Loucy (cell line): ENCODE data around the gene ATP7B.

ENCODE experiments used
- H2AFZ ChIP-seq: fragments of 200-600 bp; sonication (generic); 2 replicates; pipeline ENCODE4 v1.6.0; 2016; ENCODE audit warnings: antibody characterized with exemption, mild to moderate bottlenecking, low read length, moderate library complexity
- H3F3A ChIP-seq: fragments of 200-600 bp; 2 replicates; pipeline ENCODE4 v1.6.0; 2016; ENCODE audit warnings: antibody characterized with exemption, low read depth, mild to moderate bottlenecking
- H3K27me3 ChIP-seq: fragments of 200-600 bp; sonication (generic); 2 replicates; pipeline ENCODE4 v1.6.1; 2014; ENCODE audit warnings: low read length, mild to moderate bottlenecking; ENCODE audit not compliant: insufficient read depth, poor library complexity, severe bottlenecking
- H3K36me3 ChIP-seq: fragments of 200-600 bp; sonication (generic); 2 replicates; pipeline ENCODE4 v1.6.1; 2016; ENCODE audit warnings: low read length; ENCODE audit not compliant: insufficient read depth
- H3K4me1 ChIP-seq: fragments of 200-600 bp; sonication (generic); 2 replicates; pipeline ENCODE4 v1.5.1; 2014; ENCODE audit warnings: low read length, mild to moderate bottlenecking; ENCODE audit not compliant: insufficient read depth, poor library complexity, severe bottlenecking
- H3K4me2 ChIP-seq: fragments of 200-600 bp; sonication (generic); 2 replicates; pipeline ENCODE4 v1.6.0; 2014; ENCODE audit warnings: antibody characterized with exemption, low read length, low read depth, mild to moderate bottlenecking; ENCODE audit not compliant: poor library complexity, severe bottlenecking
- H3K4me3 ChIP-seq: fragments of 200-600 bp; sonication (generic); 2 replicates; pipeline ENCODE4 v1.5.1; 2014; ENCODE audit warnings: low read length, mild to moderate bottlenecking, mixed read lengths; ENCODE audit not compliant: poor library complexity, severe bottlenecking
- H3K79me2 ChIP-seq: fragments of 200-600 bp; sonication (generic); 2 replicates; pipeline ENCODE4 v1.6.1; 2014; ENCODE audit warnings: low read length; ENCODE audit not compliant: insufficient read depth
- H3K9ac ChIP-seq: fragments of 200-600 bp; sonication (generic); 2 replicates; pipeline ENCODE4 v1.6.0; 2014; ENCODE audit warnings: mild to moderate bottlenecking, low read depth, low read length, moderate library complexity; ENCODE audit not compliant: poor library complexity, severe bottlenecking
- H3K9me2 ChIP-seq: fragments of 200-600 bp; sonication (generic); replicated peaks from 2 replicates; pipeline ENCODE4 v1.6.1; 2016; ENCODE audit warnings: low read depth, low read length, mixed read lengths
- H3K9me3 ChIP-seq: fragments of 200-600 bp; sonication (generic); 2 replicates; pipeline ENCODE4 v1.6.1; 2014; ENCODE audit warnings: mild to moderate bottlenecking, antibody characterized with exemption, low read length, low read depth; ENCODE audit not compliant: insufficient read depth
- H4K20me1 ChIP-seq: fragments of 200-600 bp; sonication (generic); 2 replicates; pipeline ENCODE4 v1.6.0; 2014; ENCODE audit warnings: antibody characterized with exemption, low read length, mild to moderate bottlenecking; ENCODE audit not compliant: insufficient read depth, poor library complexity, severe bottlenecking
- CTCF ChIP-seq: fragments of 200-600 bp; sonication (generic); conservative IDR thresholded peaks from 2 replicates; pipeline ENCODE4 v1.5.1; 2014; ENCODE audit warnings: mild to moderate bottlenecking, antibody characterized with exemption, low read length
- EZH2phosphoT487 ChIP-seq: fragments of 200-600 bp; IDR thresholded peaks from 2 replicates; pipeline ENCODE4 v1.6.1; 2018; ENCODE audit warnings: antibody characterized with exemption, mild to moderate bottlenecking, moderate library complexity, borderline replicate concordance

ATP7B gene

DNA sequence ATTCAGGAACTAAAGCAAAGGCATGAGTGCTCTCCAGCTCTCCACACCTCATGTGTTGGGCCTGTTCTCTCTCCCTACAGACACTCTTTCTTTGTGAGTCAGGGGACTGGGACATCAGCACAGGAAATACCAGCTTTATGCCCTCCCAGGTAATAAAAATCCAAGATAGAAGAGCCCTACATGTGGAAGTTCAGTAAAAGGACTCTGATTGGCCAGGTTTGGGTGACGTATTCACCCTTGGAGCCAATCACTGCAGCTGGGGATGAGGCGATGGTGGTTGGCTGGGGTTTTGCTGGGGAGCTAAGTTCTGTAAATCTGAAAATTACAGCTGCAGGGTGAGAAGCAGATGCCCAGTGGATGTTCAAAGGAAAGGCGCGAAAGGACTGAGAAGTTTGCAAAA lies 117.0 kb downstream of the ATP7B start:
- H3K79me2 ChIP-seq = no peaks in the 10 kb centered on the region
- H3K4me3 ChIP-seq = no peak overlapping the region
- H3K9me3 ChIP-seq = no peaks in the 10 kb centered on the region; the same call in 1 of the 2 replicates
- H3K9ac ChIP-seq = peak overlapping the region; percentile 62
- H3K4me2 ChIP-seq = peak overlapping the region; percentile 39
- TF ChIP-seq CTCF = no peak
- TF ChIP-seq EZH2phosphoT487 = no peak
- peak overlapping the region; percentile 80 for H2AFZ ChIP-seq
- no peaks in the 10 kb centered on the region for H3K27me3 ChIP-seq
- H3F3A ChIP-seq = no peaks in the 10 kb centered on the region
- H4K20me1 ChIP-seq = no peaks in the 10 kb centered on the region
- H3K4me1 ChIP-seq = peaks cover 39% of the 10 kb centered on the region
- H3K36me3 ChIP-seq = no peaks in the 10 kb centered on the region
- no peaks in the 10 kb centered on the region for H3K9me2 ChIP-seq

DNA sequence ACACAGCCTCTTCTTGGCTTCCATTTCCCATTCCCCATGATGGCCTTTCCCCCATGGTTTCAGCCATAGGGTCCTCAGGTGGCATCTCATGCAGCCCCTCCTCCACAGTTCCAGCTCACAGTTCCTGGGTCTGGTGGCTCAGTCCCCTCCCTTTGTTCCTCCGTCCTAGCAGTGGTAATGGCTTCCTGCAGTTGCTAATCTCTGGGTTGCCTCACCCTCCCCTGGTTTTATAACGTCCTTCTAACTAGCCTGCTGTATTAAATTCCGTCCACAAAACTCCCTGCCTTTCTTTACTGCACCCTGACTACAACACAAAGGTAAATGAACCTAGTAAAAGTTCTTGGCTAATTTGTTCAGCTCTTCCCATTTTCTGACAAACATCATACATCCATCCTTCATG lies 118.6 kb downstream of the ATP7B start:
- Histone ChIP-seq H4K20me1 (no peaks in the 10 kb centered on the region), H3K4me2 (peak overlapping the region; percentile 54), H3K79me2 (no peaks in the 10 kb centered on the region), H3K9me2 (no peaks in the 10 kb centered on the region), H3K36me3 (no peaks in the 10 kb centered on the region), H3K4me1 (peaks cover 39% of the 10 kb centered on the region), H3K9ac (peak overlapping the region; percentile 62), H3K4me3 (peak overlapping the region; percentile 12), H3K9me3 (no peaks in the 10 kb centered on the region; the same call in 1 of the 2 replicates), H3F3A (no peaks in the 10 kb centered on the region), H2AFZ (peak overlapping the region; percentile 86), H3K27me3 (no peaks in the 10 kb centered on the region)
- TF ChIP-seq EZH2phosphoT487 = no peak
- no peak for TF ChIP-seq CTCF

GRCh38 chr13:51887468-51887867 lies 123.8 kb downstream of the ATP7B start:
- no peak overlapping the region for H3K9ac ChIP-seq
- H3K9me3 ChIP-seq = peaks cover 9% of the 10 kb centered on the region; the same call in 1 of the 2 replicates
- H3K4me1 ChIP-seq = peaks cover 8% of the 10 kb centered on the region
- H3F3A ChIP-seq = no peaks in the 10 kb centered on the region
- no peaks in the 10 kb centered on the region for H4K20me1 ChIP-seq
- H3K4me2 ChIP-seq = no peak overlapping the region
- H3K79me2 ChIP-seq = no peaks in the 10 kb centered on the region
- TF ChIP-seq CTCF (no peak), EZH2phosphoT487 (no peak)
- no peak overlapping the region for H3K4me3 ChIP-seq
- H3K9me2 ChIP-seq = no peaks in the 10 kb centered on the region
- H3K27me3 ChIP-seq = no peaks in the 10 kb centered on the region
- no peak overlapping the region for H2AFZ ChIP-seq
- H3K36me3 ChIP-seq = no peaks in the 10 kb centered on the region
